Stimulated activated memory B cell treated with anti-CD40 and anti-IgM and Interleukin-4, amounts not matched to agents 10 μg/mL and 1 μg/mL and 100 μg/mL, for 72 hours (primary cell): ENCODE measurements around the gene BCR.

Experiments
- ATAC-seq: fragments of 150-1000 bp; cut with Tn5 transposase; 2 replicates; pipeline ENCODE4 v1.10.0; 2021
- H3K27ac Mint-ChIP-seq: one replicate; pipeline ENCODE4 v1.8.0; 2022; ENCODE audit warnings: mild to moderate bottlenecking, mixed read lengths
- H3K27me3 Mint-ChIP-seq: one replicate; pipeline ENCODE4 v1.8.0; 2022; ENCODE audit warnings: mixed read lengths
- H3K36me3 Mint-ChIP-seq: one replicate; pipeline ENCODE4 v1.8.0; 2022; ENCODE audit warnings: mixed read lengths
- H3K4me1 Mint-ChIP-seq: one replicate; pipeline ENCODE4 v1.8.0; 2022; ENCODE audit warnings: mixed read lengths
- H3K4me3 Mint-ChIP-seq: one replicate; pipeline ENCODE4 v1.8.0; 2022; ENCODE audit warnings: mild to moderate bottlenecking, moderate library complexity, mixed read lengths
- H3K9me3 Mint-ChIP-seq: one replicate; pipeline ENCODE4 v1.8.0; 2022; ENCODE audit warnings: mixed read lengths

Gene BCR

GRCh38 chr22:23145878-23146470 lies 34.3 kb upstream of the BCR start:
- no peak for ATAC-seq
- H3K36me3 Mint-ChIP-seq = no peaks in the 10 kb centered on the region
- H3K27me3 Mint-ChIP-seq = no peaks in the 10 kb centered on the region
- H3K27ac Mint-ChIP-seq = peak overlapping the region; percentile 69
- H3K9me3 Mint-ChIP-seq = no peaks in the 10 kb centered on the region
- H3K4me3 Mint-ChIP-seq = peak overlapping the region; percentile 82
- peaks cover 58% of the 10 kb centered on the region for H3K4me1 Mint-ChIP-seq

DNA sequence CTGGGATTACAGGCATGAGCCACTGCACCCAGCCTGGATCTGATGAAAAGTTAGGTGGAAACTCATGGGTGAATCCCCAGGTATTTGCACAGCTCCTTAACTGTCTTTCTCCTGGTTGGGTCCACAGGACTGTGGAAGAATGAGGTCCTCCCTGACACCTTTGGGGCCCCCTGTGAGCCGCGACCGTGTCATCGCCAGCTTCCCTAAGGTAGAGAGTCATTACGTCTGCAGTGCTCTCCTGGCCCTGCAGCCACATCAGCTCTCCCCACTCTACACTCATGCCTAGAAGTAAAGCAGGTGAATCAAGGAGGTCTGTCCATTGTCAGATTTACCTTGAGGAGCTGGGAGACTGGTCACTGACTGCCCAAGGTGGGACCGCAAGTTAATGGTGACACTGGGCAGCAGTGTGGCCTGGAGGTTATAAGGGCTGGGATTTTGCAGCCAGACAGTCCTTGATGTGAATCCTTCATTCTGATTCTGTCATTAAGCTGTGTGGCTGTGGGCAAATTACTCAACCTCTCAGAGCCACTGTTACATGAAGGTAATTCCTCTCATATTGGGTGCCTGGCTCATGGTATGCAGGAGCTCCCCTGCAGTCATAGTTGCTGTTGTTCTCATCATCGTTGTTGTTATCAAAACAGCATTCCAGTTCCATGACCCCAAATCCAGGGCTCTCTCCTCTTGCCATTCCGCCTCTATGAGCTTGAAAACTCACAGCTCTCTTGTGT lies 33.7 kb upstream of the BCR start:
- Mint-ChIP-seq H3K9me3 (no peaks in the 10 kb centered on the region), H3K27ac (peak overlapping the region; percentile 69), H3K4me3 (peak overlapping the region; percentile 20), H3K27me3 (no peaks in the 10 kb centered on the region), H3K4me1 (peaks cover 54% of the 10 kb centered on the region), H3K36me3 (no peaks in the 10 kb centered on the region)
- no peak for ATAC-seq

- Mint-ChIP-seq H3K4me3 (no peak overlapping the region), H3K27me3 (no peaks in the 10 kb centered on the region), H3K4me1 (peaks cover 52% of the 10 kb centered on the region), H3K36me3 (no peaks in the 10 kb centered on the region), H3K27ac (no peak overlapping the region), H3K9me3 (no peaks in the 10 kb centered on the region)
- ATAC-seq = no peak
Observed at GRCh38 chr22:23147617-23148387, 32.5 kb upstream of the BCR start.

- no peak for ATAC-seq
- Mint-ChIP-seq H3K36me3 (no peaks in the 10 kb centered on the region), H3K27me3 (no peaks in the 10 kb centered on the region), H3K27ac (peak overlapping the region; percentile 25), H3K4me3 (no peak overlapping the region), H3K4me1 (peaks cover 50% of the 10 kb centered on the region), H3K9me3 (no peaks in the 10 kb centered on the region)
Observed at GRCh38 chr22:23149743-23150238, 30.5 kb upstream of the BCR start.

GRCh38 chr22:23150762-23151161 lies 29.5 kb upstream of the BCR start:
- no peaks in the 10 kb centered on the region for H3K36me3 Mint-ChIP-seq
- peak overlapping the region; percentile 25 for H3K27ac Mint-ChIP-seq
- no peaks in the 10 kb centered on the region for H3K27me3 Mint-ChIP-seq
- ATAC-seq = no peak
- no peak overlapping the region for H3K4me3 Mint-ChIP-seq
- H3K9me3 Mint-ChIP-seq = no peaks in the 10 kb centered on the region
- peaks cover 40% of the 10 kb centered on the region for H3K4me1 Mint-ChIP-seq

DNA sequence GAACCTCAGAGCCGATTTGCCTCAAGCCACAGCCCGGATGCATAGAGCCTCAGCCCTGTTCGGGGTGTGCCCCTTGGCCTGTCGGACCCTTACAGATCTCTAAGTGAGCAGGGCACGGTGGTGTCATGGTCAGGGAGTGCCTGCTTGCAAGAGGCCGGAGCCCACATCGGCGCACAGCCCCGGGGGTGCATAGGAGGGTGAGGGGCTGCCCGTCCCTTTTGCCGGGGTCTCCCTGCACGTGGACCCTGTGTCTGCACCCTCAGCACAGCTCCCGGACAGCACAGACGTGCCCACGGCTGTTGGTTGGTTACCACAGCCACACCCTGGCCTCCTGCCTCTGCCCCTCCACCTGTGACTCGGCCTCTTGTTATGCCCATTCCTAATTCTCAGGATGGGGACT lies 28.5 kb upstream of the BCR start:
- Mint-ChIP-seq H3K36me3 (no peaks in the 10 kb centered on the region), H3K4me3 (no peak overlapping the region), H3K9me3 (no peaks in the 10 kb centered on the region), H3K27me3 (no peaks in the 10 kb centered on the region), H3K27ac (peak overlapping the region; percentile 95), H3K4me1 (peaks cover 30% of the 10 kb centered on the region)
- no peak for ATAC-seq

- no peaks in the 10 kb centered on the region for H3K27me3 Mint-ChIP-seq
- no peaks in the 10 kb centered on the region for H3K9me3 Mint-ChIP-seq
- no peaks in the 10 kb centered on the region for H3K36me3 Mint-ChIP-seq
- peak overlapping the region; percentile 76 for H3K4me3 Mint-ChIP-seq
- H3K4me1 Mint-ChIP-seq = peaks cover 27% of the 10 kb centered on the region
- H3K27ac Mint-ChIP-seq = peak overlapping the region; percentile 95
- ATAC-seq = peak; percentile 62
Observed at GRCh38 chr22:23152238-23153114, 27.8 kb upstream of the BCR start.

- Mint-ChIP-seq H3K4me3 (no peak overlapping the region), H3K27ac (peak overlapping the region; percentile 95)
- ATAC-seq = no peak
Observed at GRCh38 chr22:23153994-23154393, 26.3 kb upstream of the BCR start.

GRCh38 chr22:23154461-23154860 lies 25.8 kb upstream of the BCR start:
- Mint-ChIP-seq H3K36me3 (no peaks in the 10 kb centered on the region), H3K27ac (no peak overlapping the region), H3K27me3 (no peaks in the 10 kb centered on the region), H3K9me3 (no peaks in the 10 kb centered on the region), H3K4me3 (no peak overlapping the region), H3K4me1 (peaks cover 26% of the 10 kb centered on the region)
- ATAC-seq = no peak

More at GRCh38 chr22:23153994-23154393, 26.3 kb upstream of the BCR start:
- Mint-ChIP-seq H3K4me1 (peaks cover 26% of the 10 kb centered on the region), H3K27me3 (no peaks in the 10 kb centered on the region), H3K9me3 (no peaks in the 10 kb centered on the region), H3K36me3 (no peaks in the 10 kb centered on the region)

GRCh38 chr22:23155143-23155542 lies 25.2 kb upstream of the BCR start:
- Mint-ChIP-seq H3K27me3 (no peaks in the 10 kb centered on the region), H3K27ac (no peak overlapping the region), H3K9me3 (no peaks in the 10 kb centered on the region), H3K36me3 (no peaks in the 10 kb centered on the region), H3K4me3 (no peak overlapping the region), H3K4me1 (peaks cover 26% of the 10 kb centered on the region)
- ATAC-seq = no peak

GRCh38 chr22:23155831-23156230 lies 24.5 kb upstream of the BCR start:
- ATAC-seq = no peak
- no peak overlapping the region for H3K4me3 Mint-ChIP-seq
- H3K4me1 Mint-ChIP-seq = peaks cover 26% of the 10 kb centered on the region
- H3K27ac Mint-ChIP-seq = no peak overlapping the region
- no peaks in the 10 kb centered on the region for H3K27me3 Mint-ChIP-seq
- no peaks in the 10 kb centered on the region for H3K9me3 Mint-ChIP-seq
- no peaks in the 10 kb centered on the region for H3K36me3 Mint-ChIP-seq

DNA sequence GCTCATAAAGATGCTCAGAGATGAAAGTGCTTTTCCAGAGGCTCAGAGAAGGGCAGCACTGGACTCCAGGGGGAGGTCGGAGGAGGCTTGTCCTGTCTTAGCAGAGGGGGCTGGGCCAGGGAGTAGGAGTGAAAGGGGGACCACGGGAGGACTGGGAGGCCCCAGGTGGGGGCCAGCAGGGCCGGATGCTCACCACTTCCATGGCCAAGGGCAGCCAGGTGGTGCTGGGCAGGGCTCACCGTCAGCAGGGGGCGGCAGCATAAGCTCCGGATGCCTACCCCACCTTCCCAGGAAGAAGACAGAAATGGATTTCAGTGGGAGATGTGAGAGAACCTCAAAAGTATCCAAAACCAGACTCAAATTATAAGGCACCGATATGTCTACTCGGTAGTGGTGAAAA lies 24.0 kb upstream of the BCR start:
- no peaks in the 10 kb centered on the region for H3K36me3 Mint-ChIP-seq
- H3K27ac Mint-ChIP-seq = no peak overlapping the region
- ATAC-seq = no peak
- no peaks in the 10 kb centered on the region for H3K27me3 Mint-ChIP-seq
- no peak overlapping the region for H3K4me3 Mint-ChIP-seq
- no peaks in the 10 kb centered on the region for H3K9me3 Mint-ChIP-seq
- peaks cover 26% of the 10 kb centered on the region for H3K4me1 Mint-ChIP-seq

GRCh38 chr22:23157560-23158515 lies 22.5 kb upstream of the BCR start:
- no peaks in the 10 kb centered on the region for H3K9me3 Mint-ChIP-seq
- no peak for ATAC-seq
- no peaks in the 10 kb centered on the region for H3K36me3 Mint-ChIP-seq
- no peak overlapping the region for H3K27ac Mint-ChIP-seq
- H3K4me1 Mint-ChIP-seq = peaks cover 15% of the 10 kb centered on the region
- H3K4me3 Mint-ChIP-seq = no peak overlapping the region
- H3K27me3 Mint-ChIP-seq = no peaks in the 10 kb centered on the region
